A549 (cell line): ENCODE measurements around the gene FYB1. TPM values are rescaled to one million over a fixed set of nuclear protein-coding genes. Genes with fewer than 3 reads are reported as not detected.
A peak's percentile ranks its signal among the peaks of the same experiment; 100 is the strongest.
"Not testable (repeated sequence)": the region's sequence is repeated elsewhere in the genome, so short reads cannot be mapped to it uniquely, and the experiment has no call there.

Experiments
- ATAC-seq, 2 experiments: fragments of 200-7000 bp in 1 of 2; fragments of >200 bp in 1 of 2; cut with Nextera tagmentation in 1 of 2; cut with Tn5 transposase in 1 of 2; 3 replicates each; pipeline versions ENCODE4 v1.8.0 to v1.9.1; 2018 to 2020; ENCODE audit warnings: mild to moderate bottlenecking in 1 of 2, moderate library complexity in 1 of 2
- CTCF ChIA-PET: fragments of 300-600 bp; sonication (Branson Sonifier 250); formaldehyde crosslinking; extraction: SDS; loops from one replicate; lab custom pipeline; 2021; ENCODE audit warnings: antibody characterized with exemption, inconsistent platforms; lab: Yijun Ruan, JAX
- POLR2A ChIA-PET: fragments of 350-600 bp; formaldehyde crosslinking; extraction: SDS; loops from one replicate; lab custom pipeline; 2021; ENCODE audit warnings: antibody characterized with exemption, inconsistent platforms; lab: Yijun Ruan, JAX
- DNase-seq, 2 experiments: peaks; one replicate each; pipeline versions ENCODE4 v3.0.0 to v3.0.0-alpha.2; 2011 to 2016; ENCODE audit warnings: low read depth in 1 of 2, low spot score in 1 of 2
- FAIRE-seq: peaks from 2 replicates; lab custom pipeline; 2011; peaks lifted over from hg19 to GRCh38; lab: Jason Lieb, UNC
- H3K27ac ChIP-seq, 2 experiments: fragments of >200 bp; sonication (Bioruptor Twin); formaldehyde crosslinking; 3 replicates each; pipeline ENCODE4 v1.5.1; 2016 to 2017
- H3K4me1 ChIP-seq: fragments of >200 bp; sonication (Bioruptor Twin); formaldehyde crosslinking; 3 replicates; pipeline ENCODE4 v1.6.1; 2016
- H3K4me2 ChIP-seq: fragments of >200 bp; sonication (Bioruptor Twin); formaldehyde crosslinking; 3 replicates; pipeline ENCODE4 v1.6.1; 2016
- H3K4me3 ChIP-seq: fragments of >200 bp; sonication (Bioruptor Twin); formaldehyde crosslinking; 3 replicates; pipeline ENCODE4 v1.5.1; 2016
- H3K9me3 ChIP-seq: fragments of >200 bp; sonication (Bioruptor Twin); formaldehyde crosslinking; 3 replicates; pipeline ENCODE4 v1.6.1; 2016
- BHLHE40 ChIP-seq: IDR thresholded peaks from 2 replicates; pipeline ENCODE4 v1.6.1; 2012; ENCODE audit warnings: low read depth, low read length, inconsistent platforms
- CBX2 ChIP-seq: fragments of 200-600 bp; sonication (generic); IDR thresholded peaks from 2 replicates; pipeline ENCODE4 v1.6.1; 2016; ENCODE audit warnings: low read depth, mild to moderate bottlenecking, borderline replicate concordance
- CHD4 ChIP-seq: fragments of 200-600 bp; sonication (generic); IDR thresholded peaks from 2 replicates; pipeline ENCODE4 v1.6.1; 2016; ENCODE audit warnings: antibody characterized with exemption, mild to moderate bottlenecking, borderline replicate concordance
- FOSB ChIP-seq: fragments of 250-450 bp; sonication (Bioruptor Pico); IDR thresholded peaks from 2 replicates; pipeline ENCODE4 v1.5.0; 2020; ENCODE audit warnings: mild to moderate bottlenecking, moderate library complexity
- FOSL2 ChIP-seq, 2 experiments: fragments of 450-650 bp in 1 of 2; fragments of >200 bp in 1 of 2; sonication (Bioruptor Twin) in 1 of 2; formaldehyde crosslinking; IDR thresholded peaks; 2 replicates each; pipeline versions ENCODE4 v1.5.0 to v1.6.1; 2016 to 2020; ENCODE audit warnings: mild to moderate bottlenecking in 1 of 2, moderate library complexity in 1 of 2
- HEYL ChIP-seq: fragments of 250-450 bp; sonication (Bioruptor Pico); IDR thresholded peaks from 2 replicates; pipeline ENCODE4 v1.8.0; 2021; ENCODE audit warnings: mild to moderate bottlenecking, moderate library complexity
- JUN ChIP-seq, 2 experiments: fragments of >200 bp; sonication (Bioruptor Twin); formaldehyde crosslinking; IDR thresholded peaks; 2 replicates in 1 of 2; 3 replicates in 1 of 2; pipeline ENCODE4 v1.6.1; 2016 to 2017
- MAFK ChIP-seq: fragments of 450-650 bp; IDR thresholded peaks from 2 replicates; pipeline ENCODE4 v1.6.1; 2014; ENCODE audit not compliant: partially characterized antibody
- POLR2A ChIP-seq: IDR thresholded peaks from 2 replicates; pipeline ENCODE4 v1.6.1; 2012; ENCODE audit warnings: mild to moderate bottlenecking, low read length
- RARB ChIP-seq: fragments of 250-450 bp; sonication (Bioruptor Pico); IDR thresholded peaks from 2 replicates; pipeline ENCODE4 v1.8.0; 2021; ENCODE audit warnings: mild to moderate bottlenecking, moderate library complexity
- RCOR1 ChIP-seq: fragments of 150-350 bp; IDR thresholded peaks from 2 replicates; pipeline ENCODE4 v1.6.1; 2014; ENCODE audit warnings: antibody characterized with exemption, low read length, low read depth
- RFX5 ChIP-seq: fragments of 450-650 bp; IDR thresholded peaks from 2 replicates; pipeline ENCODE4 v1.7.1; 2014; ENCODE audit warnings: antibody characterized with exemption, mild to moderate bottlenecking, moderate library complexity
- RNF2 ChIP-seq: fragments of 200-600 bp; sonication (generic); IDR thresholded peaks from 2 replicates; pipeline ENCODE4 v1.6.1; 2016; ENCODE audit warnings: low read depth, mild to moderate bottlenecking, antibody characterized with exemption, moderate library complexity, borderline replicate concordance
- TFCP2L1 ChIP-seq: fragments of 250-450 bp; sonication (Bioruptor Pico); IDR thresholded peaks from 2 replicates; pipeline ENCODE4 v1.5.0; 2021; ENCODE audit warnings: mild to moderate bottlenecking
- ZFP36 ChIP-seq: fragments of 450-650 bp; IDR thresholded peaks from 2 replicates; pipeline ENCODE4 v1.6.1; 2014; ENCODE audit warnings: borderline replicate concordance; ENCODE audit not compliant: partially characterized antibody
- ZNF302 ChIP-seq: fragments of 250-450 bp; sonication (Bioruptor Pico); IDR thresholded peaks from 2 replicates; pipeline ENCODE4 v1.9.0; 2021; ENCODE audit warnings: inconsistent platforms, mild to moderate bottlenecking, moderate library complexity
- WGBS: methylation state at CpG from one replicate; pipeline ENCODE4 v1.1.6; 2017; ENCODE audit errors: missing lambda C conversion rate; 5-methylcytosine and 5-hydroxymethylcytosine counted together
- polyA plus RNA-seq, 4 experiments: library from polyadenylated mRNA; depleted of rRNA in 3 of 4; stranded (reverse); fragments of >200 nt; fragmentation: RNase III in 1 of 4; extraction: RNeasy Plus Mini Kit Qiagen cat#74134 plus additional on column Dnase treatment in 1 of 4; gene quantifications; 2 replicates in 3 of 4; 3 replicates in 1 of 4; pipeline ENCODE4 v1.2.3, GENCODE V29; 2011 to 2017
- TF ChIP-seq, protein P1 (sequence below): IDR thresholded peaks from 2 replicates; pipeline ENCODE4 v1.6.1; 2012
- TF ChIP-seq, protein P2 (sequence below): IDR thresholded peaks from 2 replicates; pipeline ENCODE4 v1.6.1; 2012; ENCODE audit warnings: low read depth, borderline replicate concordance
- TF ChIP-seq, protein P3 (sequence below): fragments of >200 bp; sonication (Bioruptor Twin); formaldehyde crosslinking; IDR thresholded peaks from 3 replicates; pipeline ENCODE4 v1.5.1; 2016

The FYB1 gene
- polyA plus RNA-seq, 2 of the 4 experiments (the other 2 are of a cell fraction) = 7.4 to 34.6 TPM

DNA sequence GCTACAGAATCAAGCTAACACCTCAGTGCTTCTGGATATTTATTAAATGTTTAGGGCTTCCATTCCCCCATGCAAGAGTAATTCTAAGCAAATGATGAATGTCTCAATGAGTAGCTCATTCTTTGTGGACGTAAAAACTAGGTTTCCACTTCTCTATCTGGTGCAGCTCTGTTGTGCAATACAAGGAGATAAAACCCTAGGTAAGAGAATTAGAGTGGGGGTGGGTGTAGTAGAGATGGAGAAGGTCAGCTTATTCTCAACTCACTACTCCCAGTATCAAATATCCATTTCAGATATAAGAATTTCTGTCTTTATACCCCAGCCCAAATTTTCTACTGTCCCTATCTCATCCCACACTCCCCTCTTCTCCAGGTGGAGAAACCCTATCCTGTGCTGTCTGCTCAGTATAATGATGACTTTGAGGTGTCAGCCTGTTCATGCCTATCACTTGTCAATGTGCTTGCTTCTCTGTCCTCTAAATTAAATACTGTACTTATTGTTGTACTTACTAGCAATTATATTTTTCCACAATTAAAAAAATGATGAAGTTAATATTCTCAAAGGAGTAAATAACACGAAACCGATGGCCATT lies 4.3 kb upstream of the FYB1 start:
- H3K4me3 ChIP-seq = no peak overlapping the region
- peak overlapping the region; percentile 56 for H3K4me2 ChIP-seq
- FAIRE-seq (no peak), ATAC-seq (no peak), DNase-seq (no peak)
- POLR2A ChIA-PET = interaction anchor here (0.6 to 0.9 kb wide), 2 partner anchors 201 to 379 kb away, joined by 3 to 11 read pairs; partner anchors contain the start of gene DAB2
- CTCF ChIA-PET = interaction anchor here (0.9 to 2.0 kb wide), 3 partner anchors 24 to 347 kb away, joined by 3 to 10 read pairs (median 5); no protein-coding TSS in a partner anchor
- 81% methylated on average over 3 of the region's 3 CpGs for WGBS
- H3K27ac ChIP-seq = peak overlapping the region in 1 of 2 experiments; percentile 49; a peak in 2 of 6 replicates
- TF ChIP-seq TFCP2L1 (CRISPR knock-in tag) (no peak), FOSB (CRISPR knock-in tag) (no peak), RNF2 (no peak), ZFP36 (no peak), HEYL (CRISPR knock-in tag) (no peak), RFX5 (no peak), FOSL2 (IDR thresholded peaks at IDR 0.05) (no peak), FOSL2 (CRISPR knock-in tag; IDR thresholded peaks at IDR 0.05) (no peak), CBX2 (no peak), CHD4 (no peak), JUN (IDR thresholded peaks at IDR 0.05) (no peak)
- TF ChIP-seq, protein P1, sequence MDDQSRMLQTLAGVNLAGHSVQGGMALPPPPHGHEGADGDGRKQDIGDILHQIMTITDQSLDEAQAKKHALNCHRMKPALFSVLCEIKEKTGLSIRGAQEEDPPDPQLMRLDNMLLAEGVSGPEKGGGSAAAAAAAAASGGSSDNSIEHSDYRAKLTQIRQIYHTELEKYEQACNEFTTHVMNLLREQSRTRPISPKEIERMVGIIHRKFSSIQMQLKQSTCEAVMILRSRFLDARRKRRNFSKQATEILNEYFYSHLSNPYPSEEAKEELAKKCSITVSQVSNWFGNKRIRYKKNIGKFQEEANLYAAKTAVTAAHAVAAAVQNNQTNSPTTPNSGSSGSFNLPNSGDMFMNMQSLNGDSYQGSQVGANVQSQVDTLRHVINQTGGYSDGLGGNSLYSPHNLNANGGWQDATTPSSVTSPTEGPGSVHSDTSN = no peak
- TF ChIP-seq, protein P2, sequence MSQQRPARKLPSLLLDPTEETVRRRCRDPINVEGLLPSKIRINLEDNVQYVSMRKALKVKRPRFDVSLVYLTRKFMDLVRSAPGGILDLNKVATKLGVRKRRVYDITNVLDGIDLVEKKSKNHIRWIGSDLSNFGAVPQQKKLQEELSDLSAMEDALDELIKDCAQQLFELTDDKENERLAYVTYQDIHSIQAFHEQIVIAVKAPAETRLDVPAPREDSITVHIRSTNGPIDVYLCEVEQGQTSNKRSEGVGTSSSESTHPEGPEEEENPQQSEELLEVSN = no peak
- TF ChIP-seq, protein P3, sequence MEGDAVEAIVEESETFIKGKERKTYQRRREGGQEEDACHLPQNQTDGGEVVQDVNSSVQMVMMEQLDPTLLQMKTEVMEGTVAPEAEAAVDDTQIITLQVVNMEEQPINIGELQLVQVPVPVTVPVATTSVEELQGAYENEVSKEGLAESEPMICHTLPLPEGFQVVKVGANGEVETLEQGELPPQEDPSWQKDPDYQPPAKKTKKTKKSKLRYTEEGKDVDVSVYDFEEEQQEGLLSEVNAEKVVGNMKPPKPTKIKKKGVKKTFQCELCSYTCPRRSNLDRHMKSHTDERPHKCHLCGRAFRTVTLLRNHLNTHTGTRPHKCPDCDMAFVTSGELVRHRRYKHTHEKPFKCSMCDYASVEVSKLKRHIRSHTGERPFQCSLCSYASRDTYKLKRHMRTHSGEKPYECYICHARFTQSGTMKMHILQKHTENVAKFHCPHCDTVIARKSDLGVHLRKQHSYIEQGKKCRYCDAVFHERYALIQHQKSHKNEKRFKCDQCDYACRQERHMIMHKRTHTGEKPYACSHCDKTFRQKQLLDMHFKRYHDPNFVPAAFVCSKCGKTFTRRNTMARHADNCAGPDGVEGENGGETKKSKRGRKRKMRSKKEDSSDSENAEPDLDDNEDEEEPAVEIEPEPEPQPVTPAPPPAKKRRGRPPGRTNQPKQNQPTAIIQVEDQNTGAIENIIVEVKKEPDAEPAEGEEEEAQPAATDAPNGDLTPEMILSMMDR = no peak
- peaks cover 18% of the 10 kb centered on the region for H3K4me1 ChIP-seq
- H3K9me3 ChIP-seq = no peaks in the 10 kb centered on the region

DNA sequence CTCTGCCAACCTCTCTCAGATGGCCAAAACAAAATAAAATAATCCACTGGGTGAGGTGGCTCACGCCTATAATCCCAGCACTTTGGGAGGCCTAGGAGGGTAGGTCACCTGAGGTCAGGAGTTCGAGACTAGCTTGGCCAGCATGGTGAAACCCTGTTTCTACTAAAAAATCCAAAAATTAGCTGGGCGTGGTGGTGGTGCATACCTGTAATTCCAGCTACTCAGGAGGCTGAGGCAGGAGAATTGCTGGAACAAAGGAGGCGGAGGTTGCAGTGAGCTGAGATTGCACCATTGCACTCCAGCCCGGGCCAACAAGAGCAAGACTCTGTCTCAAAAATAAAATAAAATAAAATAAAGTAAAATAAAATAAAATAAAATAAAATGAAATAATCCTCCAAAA lies 2.3 kb upstream of the FYB1 start:
- H3K4me3 ChIP-seq, ATAC-seq, DNase-seq, H3K27ac ChIP-seq, POLR2A ChIA-PET, FAIRE-seq, H3K9me3 ChIP-seq, H3K4me2 ChIP-seq: not testable (repeated sequence)
- 88% methylated on average over 5 of the region's 5 CpGs for WGBS
- H3K4me1 ChIP-seq = peaks cover 21% of the 10 kb centered on the region
- CTCF ChIA-PET = interaction anchor here (0.6 to 7.7 kb wide), 2 partner anchors 53 to 62 kb away, joined by 4 to 107 read pairs; no protein-coding TSS in a partner anchor

DNA sequence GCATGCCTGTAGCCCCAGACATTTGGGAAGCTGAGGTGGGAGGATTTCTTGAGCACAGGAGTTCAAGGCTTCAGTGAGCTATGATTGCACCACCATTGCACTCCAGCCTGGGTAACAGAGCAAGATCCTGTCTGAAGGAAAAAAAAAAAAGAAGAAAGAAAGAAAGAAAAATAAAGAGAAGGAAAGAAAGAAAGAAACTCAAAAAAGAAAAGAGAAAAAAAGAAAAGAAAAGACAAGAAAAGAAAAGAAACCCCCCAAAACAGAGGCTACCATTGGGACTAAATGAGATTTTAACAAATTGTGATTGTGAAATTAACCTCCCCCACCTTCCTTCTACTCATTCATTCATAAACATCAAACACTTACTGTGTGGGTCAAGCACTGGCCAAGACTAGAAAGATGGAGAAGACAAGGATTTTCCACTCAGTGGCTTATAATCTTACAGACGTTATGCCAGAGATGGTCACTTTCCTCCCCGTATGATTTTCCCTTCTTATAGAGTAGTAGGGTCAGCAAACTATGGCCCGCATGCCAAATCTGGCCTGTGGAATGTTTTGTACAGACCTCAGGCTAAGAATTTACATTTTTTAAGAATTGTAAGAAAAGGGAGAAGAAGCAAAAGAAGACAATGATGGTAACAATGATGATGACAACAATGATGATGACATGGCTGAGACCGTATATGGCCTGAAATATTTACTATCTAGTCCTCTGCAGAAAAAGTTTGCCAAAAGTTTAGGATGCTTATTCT lies 1.1 kb upstream of the FYB1 start:
- 87% methylated on average over 4 of the region's 4 CpGs for WGBS
- no peaks in the 10 kb centered on the region for H3K9me3 ChIP-seq
- POLR2A ChIA-PET = no interaction called here
- TF ChIP-seq BHLHE40 (no peak), RCOR1 (no peak), POLR2A (no peak), MAFK (no peak), ZNF302 (no peak), RARB (no peak)
- FAIRE-seq (no peak), DNase-seq (no peak), ATAC-seq (no peak)
- H3K4me2 ChIP-seq = no peak overlapping the region
- H3K4me3 ChIP-seq = no peak overlapping the region
- H3K27ac ChIP-seq = no peak overlapping the region
- CTCF ChIA-PET = interaction anchor here (1.4 to 7.7 kb wide), 4 partner anchors 26 to 327 kb away, joined by 5 to 107 read pairs (median 20); no protein-coding TSS in a partner anchor
- peaks cover 25% of the 10 kb centered on the region for H3K4me1 ChIP-seq
